MCF 10A (cell line): ENCODE data around the gene GMDS. TPM values are rescaled to one million over a fixed set of nuclear protein-coding genes. Genes with fewer than 3 reads are reported as not detected.

Experiments used
- BruUV-seq: library from RNA; stranded (reverse); fragments of 400-500 nt; replicated peaks from 2 replicates; lab custom pipeline; 2021; lab: Mats Ljungman, UMichigan
- CTCF ChIA-PET: fragments of 300-600 bp; sonication (Branson Sonifier 250); formaldehyde crosslinking; extraction: SDS; loops from one replicate; lab custom pipeline; 2021; ENCODE audit warnings: antibody characterized with exemption, inconsistent platforms; lab: Yijun Ruan, JAX
- POLR2A ChIA-PET: fragments of 300-600, 350-650 bp; sonication (Branson Sonifier 250); formaldehyde crosslinking; extraction: SDS; loops from one replicate; lab custom pipeline; 2020; ENCODE audit warnings: antibody characterized with exemption, inconsistent platforms; lab: Yijun Ruan, JAX
- DNase-seq: peaks from one replicate; pipeline ENCODE4 v3.0.0-alpha.2; 2018; ENCODE audit not compliant: unreplicated experiment
- H3K27ac Mint-ChIP-seq: one replicate; pipeline ENCODE4 v1.8.0; 2022; ENCODE audit warnings: mild to moderate bottlenecking, low read depth, mixed read lengths; ENCODE audit not compliant: unreplicated experiment
- H3K27me3 Mint-ChIP-seq: one replicate; pipeline ENCODE4 v1.8.0; 2022; ENCODE audit warnings: mixed read lengths; ENCODE audit not compliant: insufficient read depth, unreplicated experiment
- H3K36me3 Mint-ChIP-seq: one replicate; pipeline ENCODE4 v1.8.0; 2022; ENCODE audit warnings: mild to moderate bottlenecking, moderate library complexity, mixed read lengths; ENCODE audit not compliant: insufficient read depth, unreplicated experiment
- H3K4me1 Mint-ChIP-seq: one replicate; pipeline ENCODE4 v1.8.0; 2022; ENCODE audit warnings: mixed read lengths; ENCODE audit not compliant: insufficient read depth, unreplicated experiment
- H3K4me3 Mint-ChIP-seq: one replicate; pipeline ENCODE4 v1.8.0; 2022; ENCODE audit warnings: mild to moderate bottlenecking, moderate library complexity, mixed read lengths; ENCODE audit not compliant: unreplicated experiment
- H3K9me3 Mint-ChIP-seq: one replicate; pipeline ENCODE4 v1.8.0; 2022; ENCODE audit warnings: mixed read lengths; ENCODE audit not compliant: unreplicated experiment
- CTCF ChIP-seq: fragments of 200-600 bp; IDR thresholded peaks from one replicate; pipeline ENCODE4 v1.8.0; 2022; ENCODE audit warnings: antibody characterized with exemption, mild to moderate bottlenecking; ENCODE audit not compliant: unreplicated experiment
- intact Hi-C: fragments of 100-400 bp; cut with micrococcal nuclease; formaldehyde crosslinking; loops from 2 replicates; pipeline ENCODE4 v1.14.1; 2022
- total RNA-seq: library from RNA; stranded (reverse); gene quantifications from 2 replicates; pipeline ENCODE4 v1.2.3, GENCODE V29; 2022

GMDS gene
- total RNA-seq, 1 experiment from 2014 or later: 24.9 TPM

- Mint-ChIP-seq H3K27ac (no peak overlapping the region), H3K4me3 (no peak overlapping the region), H3K36me3 (no peaks in the 10 kb centered on the region), H3K27me3 (peaks cover 27% of the 10 kb centered on the region), H3K9me3 (no peaks in the 10 kb centered on the region), H3K4me1 (peaks cover 6% of the 10 kb centered on the region)
- POLR2A ChIA-PET: no interaction called here
- CTCF ChIA-PET: interaction anchor here (0.7 to 1.1 kb wide), 2 partner anchors 33 to 1105 kb away, joined by 3 read pairs; no protein-coding TSS in a partner anchor
- no peak for DNase-seq
- no TSS peak for BruUV-seq
- no peak for TF ChIP-seq CTCF
- intact Hi-C loops: no loop called here
Observed at GRCh38 chr6:1590580-1590979, 654.8 kb downstream of the GMDS start.

GRCh38 chr6:1589208-1589607, 656.2 kb downstream of the GMDS start:
- BruUV-seq: no TSS peak
- CTCF ChIA-PET: no interaction called here
- Mint-ChIP-seq H3K27me3 (peaks cover 29% of the 10 kb centered on the region), H3K4me3 (no peak overlapping the region), H3K9me3 (no peaks in the 10 kb centered on the region), H3K4me1 (peaks cover 6% of the 10 kb centered on the region), H3K27ac (no peak overlapping the region), H3K36me3 (no peaks in the 10 kb centered on the region)
- no peak for DNase-seq
- no peak for TF ChIP-seq CTCF
- POLR2A ChIA-PET: no interaction called here
- intact Hi-C loops: no loop called here

- intact Hi-C loops: no loop called here
Observed at GRCh38 chr6:1587977-1588376, 657.4 kb downstream of the GMDS start.

GRCh38 chr6:1587546-1587945, 657.9 kb downstream of the GMDS start:
- POLR2A ChIA-PET: no interaction called here
- no peak for TF ChIP-seq CTCF
- Mint-ChIP-seq H3K27ac (no peak overlapping the region), H3K4me3 (no peak overlapping the region), H3K4me1 (no peaks in the 10 kb centered on the region), H3K9me3 (no peaks in the 10 kb centered on the region), H3K27me3 (peaks cover 13% of the 10 kb centered on the region), H3K36me3 (no peaks in the 10 kb centered on the region)
- intact Hi-C loops: no loop called here
- BruUV-seq: no TSS peak
- DNase-seq: no peak
- CTCF ChIA-PET: interaction anchor here (0.6 kb wide), 1 partner anchor 872 kb away, joined by 3 read pairs; no protein-coding TSS in a partner anchor

More at GRCh38 chr6:1587977-1588376, 657.4 kb downstream of the GMDS start:
- no peak for DNase-seq
- Mint-ChIP-seq H3K9me3 (no peaks in the 10 kb centered on the region), H3K4me3 (no peak overlapping the region), H3K27ac (no peak overlapping the region), H3K27me3 (peaks cover 17% of the 10 kb centered on the region), H3K36me3 (no peaks in the 10 kb centered on the region), H3K4me1 (no peaks in the 10 kb centered on the region)
- POLR2A ChIA-PET: no interaction called here
- CTCF ChIA-PET: interaction anchor here (0.6 kb wide), 1 partner anchor 871 kb away, joined by 3 read pairs; no protein-coding TSS in a partner anchor
- no peak for TF ChIP-seq CTCF
- no TSS peak for BruUV-seq
